HepG2 (cell line): ENCODE measurements around the gene TM9SF3. TPM values are rescaled to one million over a fixed set of nuclear protein-coding genes. Genes with fewer than 3 reads are reported as not detected.

Experiments used
- ELF4 ChIP-seq: sonication (generic); formaldehyde crosslinking; IDR thresholded peaks from 2 replicates; pipeline ENCODE4 v1.5.0; 2020; ENCODE audit warnings: missing genetic modification reagents, mild to moderate bottlenecking, moderate library complexity, borderline replicate concordance
- HES4 ChIP-seq: sonication (generic); formaldehyde crosslinking; IDR thresholded peaks from 2 replicates; pipeline ENCODE4 v1.9.0; 2021; ENCODE audit warnings: mild to moderate bottlenecking, missing genetic modification reagents, borderline replicate concordance
- HIC2 ChIP-seq: sonication (generic); formaldehyde crosslinking; IDR thresholded peaks from 2 replicates; pipeline ENCODE4 v1.9.0; 2022; ENCODE audit warnings: low read depth, missing genetic modification reagents
- MNT ChIP-seq: fragments of 450-650 bp; IDR thresholded peaks from 2 replicates; pipeline ENCODE4 v1.6.1; 2016
- NFYC ChIP-seq: IDR thresholded peaks from 2 replicates; pipeline ENCODE4 v1.6.1; 2016; ENCODE audit warnings: missing genetic modification reagents, missing compliant biosample characterization
- PRDM15 ChIP-seq: sonication (generic); formaldehyde crosslinking; IDR thresholded peaks from 2 replicates; pipeline ENCODE4 v1.4.0; 2020; ENCODE audit warnings: missing genetic modification reagents
- RAD51 ChIP-seq: fragments of 450-650 bp; IDR thresholded peaks from 2 replicates; pipeline ENCODE4 v1.6.1; 2016; ENCODE audit warnings: borderline replicate concordance
- SAFB2 ChIP-seq: sonication (generic); formaldehyde crosslinking; IDR thresholded peaks from 2 replicates; pipeline ENCODE4 v1.5.1; 2020; ENCODE audit warnings: missing genetic modification reagents, low read depth, mild to moderate bottlenecking, borderline replicate concordance
- SIX1 ChIP-seq: sonication (generic); formaldehyde crosslinking; IDR thresholded peaks from 2 replicates; pipeline ENCODE4 v1.4.0; 2020; ENCODE audit warnings: missing genetic modification reagents, borderline replicate concordance
- ZBTB14 ChIP-seq: sonication (generic); formaldehyde crosslinking; IDR thresholded peaks from 2 replicates; pipeline ENCODE4 v1.4.0; 2020; ENCODE audit warnings: missing genetic modification reagents
- ZBTB25 ChIP-seq: IDR thresholded peaks from 2 replicates; pipeline ENCODE4 v1.6.1; 2018; ENCODE audit warnings: missing genetic modification reagents
- ZBTB39 ChIP-seq: sonication (generic); formaldehyde crosslinking; IDR thresholded peaks from 2 replicates; pipeline ENCODE4 v1.5.0; 2020; ENCODE audit warnings: missing genetic modification reagents
- ZNF317 ChIP-seq: sonication (generic); formaldehyde crosslinking; IDR thresholded peaks from 2 replicates; pipeline ENCODE4 v1.5.0; 2020; ENCODE audit warnings: mild to moderate bottlenecking, missing genetic modification reagents
- ZNF350 ChIP-seq: sonication (generic); formaldehyde crosslinking; IDR thresholded peaks from 2 replicates; pipeline ENCODE4 v1.4.0; 2020; ENCODE audit warnings: mild to moderate bottlenecking, low read depth, missing genetic modification reagents, borderline replicate concordance
- ZNF362 ChIP-seq: sonication (generic); formaldehyde crosslinking; IDR thresholded peaks from 2 replicates; pipeline ENCODE4 v1.4.0; 2020; ENCODE audit warnings: missing genetic modification reagents, mild to moderate bottlenecking, borderline replicate concordance
- polyA plus RNA-seq, 8 experiments: library from polyadenylated mRNA; depleted of rRNA in 3 of 8; stranded (reverse) in 7 of 8; unstranded in 1 of 8; fragments of >200 nt; fragmentation: Illumina TruSeq in 4 of 8; extraction: Trizol in 4 of 8; gene quantifications; 2 replicates each; pipeline versions ENCODE4 v1.2.1 to v1.2.3, GENCODE V29; 2011 to 2016; ENCODE audit warnings: low read depth in 4 of 8, missing spikeins in 1 of 8, mixed read lengths in 1 of 8; ENCODE audit not compliant: insufficient read depth in 1 of 8
- total RNA-seq, 5 experiments: library from RNA; depleted of rRNA; stranded (reverse); fragments of >200 nt; fragmentation: Illumina TruSeq; extraction: Trizol; gene quantifications; 2 replicates each; pipeline ENCODE4 v1.2.3, GENCODE V29; 2016; ENCODE audit warnings: low read depth in 1 of 5

TM9SF3 gene
- total and polyA plus RNA-seq, 2 of the 13 experiments (the other 11 are each of a cell fraction or from before 2014, with no cell fraction given), result 43.8 to 120 TPM

- no peak for TF ChIP-seq ZBTB39
- no peak for TF ChIP-seq SIX1 (CRISPR knock-in tag)
- no peak for TF ChIP-seq SAFB2 (CRISPR knock-in tag)
- no peak for TF ChIP-seq ZNF362 (CRISPR knock-in tag)
- TF ChIP-seq NFYC (CRISPR knock-in tag), result 0 out of 2 replicates have a peak, but pooled peaks have one; percentile 20
- no peak for TF ChIP-seq ZBTB25 (CRISPR knock-in tag)
- TF ChIP-seq ELF4 (CRISPR knock-in tag), result no peak
- TF ChIP-seq ZBTB14 (CRISPR knock-in tag), result peak; percentile 16; the same call in 1 of the 2 replicates
- no peak for TF ChIP-seq MNT
- TF ChIP-seq RAD51, result no peak
- no peak for TF ChIP-seq ZNF350
- TF ChIP-seq PRDM15, result no peak
- no peak for TF ChIP-seq HIC2 (CRISPR knock-in tag)
- TF ChIP-seq HES4 (CRISPR knock-in tag), result no peak
- 0 out of 2 replicates have a peak, but pooled peaks have one; percentile 37 for TF ChIP-seq ZNF317
Measured at GRCh38 chr10:96585736-96586418, 935 bp downstream of the TM9SF3 start (continued).
